HL-60/S4 treated with phorbol 12-myristate 13-acetate at 8.2 ng/mL for 4 days and 3 days (cell line): Measurements from ENCODE around the gene ATP8B1.
"Not testable (repeated sequence)": the region's sequence is repeated elsewhere in the genome, so short reads cannot be mapped to it uniquely, and the experiment has no call there.

Experiments
- in situ Hi-C: fragments of 300-500 bp; cut with MboI; formaldehyde crosslinking; loops from 2 replicates; pipeline ENCODE4 v1.15.0; 2022; ENCODE audit warnings: low sequenced_read_pairs

Gene ATP8B1

GRCh38 chr18:57733861-57734260, 69.3 kb downstream of the ATP8B1 start:
- in situ Hi-C loops = no loop called here

GRCh38 chr18:57730146-57730545, 73.0 kb downstream of the ATP8B1 start:
- in situ Hi-C loops = no loop called here

- in situ Hi-C loops = no loop called here
Measured at GRCh38 chr18:57728941-57729511, 74.1 kb downstream of the ATP8B1 start.

GRCh38 chr18:57727952-57728807, 74.9 kb downstream of the ATP8B1 start:
- in situ Hi-C loops = no loop called here

GRCh38 chr18:57719211-57719935, 83.7 kb downstream of the ATP8B1 start:
- in situ Hi-C loops = not testable (repeated sequence)

- in situ Hi-C loops = no loop called here
Measured at GRCh38 chr18:57716549-57716948, 86.6 kb downstream of the ATP8B1 start.

GRCh38 chr18:57715671-57716070, 87.4 kb downstream of the ATP8B1 start:
- in situ Hi-C loops = no loop called here

GRCh38 chr18:57715073-57715472, 88.0 kb downstream of the ATP8B1 start:
- in situ Hi-C loops = no loop called here

- in situ Hi-C loops = no loop called here
Measured at GRCh38 chr18:57710226-57710625, 92.9 kb downstream of the ATP8B1 start.

GRCh38 chr18:57709335-57709734, 93.8 kb downstream of the ATP8B1 start:
- in situ Hi-C loops = no loop called here

GRCh38 chr18:57708288-57708687, 94.8 kb downstream of the ATP8B1 start:
- in situ Hi-C loops = no loop called here

- in situ Hi-C loops = no loop called here
Measured at GRCh38 chr18:57705832-57706595, 97.1 kb downstream of the ATP8B1 start.

- in situ Hi-C loops = no loop called here
Measured at GRCh38 chr18:57705011-57705410, 98.1 kb downstream of the ATP8B1 start.

- in situ Hi-C loops = no loop called here
Measured at GRCh38 chr18:57698571-57699276, 104.4 kb downstream of the ATP8B1 start.

- in situ Hi-C loops = no loop called here
Measured at GRCh38 chr18:57697426-57697825, 105.7 kb downstream of the ATP8B1 start.

GRCh38 chr18:57696271-57696670, 106.8 kb downstream of the ATP8B1 start:
- in situ Hi-C loops = no loop called here

GRCh38 chr18:57691363-57691762, 111.8 kb downstream of the ATP8B1 start:
- in situ Hi-C loops = no loop called here

GRCh38 chr18:57687970-57688369, 115.1 kb downstream of the ATP8B1 start:
- in situ Hi-C loops = no loop called here

GRCh38 chr18:57683470-57683869, 119.6 kb downstream of the ATP8B1 start:
- in situ Hi-C loops = no loop called here
